NCI-H2081 treated with DMSO at 0.1 percent for 48 hours (cell line): ENCODE results near the gene RAB3GAP2.
"Not testable (repeated sequence)": the region's sequence is repeated elsewhere in the genome, so short reads cannot be mapped to it uniquely, and the experiment has no call there.

Source experiments
- DNase-seq: peaks from one replicate; lab custom pipeline; 2025; lab: John Stamatoyannopoulos, UW

RAB3GAP2 gene, protein sequence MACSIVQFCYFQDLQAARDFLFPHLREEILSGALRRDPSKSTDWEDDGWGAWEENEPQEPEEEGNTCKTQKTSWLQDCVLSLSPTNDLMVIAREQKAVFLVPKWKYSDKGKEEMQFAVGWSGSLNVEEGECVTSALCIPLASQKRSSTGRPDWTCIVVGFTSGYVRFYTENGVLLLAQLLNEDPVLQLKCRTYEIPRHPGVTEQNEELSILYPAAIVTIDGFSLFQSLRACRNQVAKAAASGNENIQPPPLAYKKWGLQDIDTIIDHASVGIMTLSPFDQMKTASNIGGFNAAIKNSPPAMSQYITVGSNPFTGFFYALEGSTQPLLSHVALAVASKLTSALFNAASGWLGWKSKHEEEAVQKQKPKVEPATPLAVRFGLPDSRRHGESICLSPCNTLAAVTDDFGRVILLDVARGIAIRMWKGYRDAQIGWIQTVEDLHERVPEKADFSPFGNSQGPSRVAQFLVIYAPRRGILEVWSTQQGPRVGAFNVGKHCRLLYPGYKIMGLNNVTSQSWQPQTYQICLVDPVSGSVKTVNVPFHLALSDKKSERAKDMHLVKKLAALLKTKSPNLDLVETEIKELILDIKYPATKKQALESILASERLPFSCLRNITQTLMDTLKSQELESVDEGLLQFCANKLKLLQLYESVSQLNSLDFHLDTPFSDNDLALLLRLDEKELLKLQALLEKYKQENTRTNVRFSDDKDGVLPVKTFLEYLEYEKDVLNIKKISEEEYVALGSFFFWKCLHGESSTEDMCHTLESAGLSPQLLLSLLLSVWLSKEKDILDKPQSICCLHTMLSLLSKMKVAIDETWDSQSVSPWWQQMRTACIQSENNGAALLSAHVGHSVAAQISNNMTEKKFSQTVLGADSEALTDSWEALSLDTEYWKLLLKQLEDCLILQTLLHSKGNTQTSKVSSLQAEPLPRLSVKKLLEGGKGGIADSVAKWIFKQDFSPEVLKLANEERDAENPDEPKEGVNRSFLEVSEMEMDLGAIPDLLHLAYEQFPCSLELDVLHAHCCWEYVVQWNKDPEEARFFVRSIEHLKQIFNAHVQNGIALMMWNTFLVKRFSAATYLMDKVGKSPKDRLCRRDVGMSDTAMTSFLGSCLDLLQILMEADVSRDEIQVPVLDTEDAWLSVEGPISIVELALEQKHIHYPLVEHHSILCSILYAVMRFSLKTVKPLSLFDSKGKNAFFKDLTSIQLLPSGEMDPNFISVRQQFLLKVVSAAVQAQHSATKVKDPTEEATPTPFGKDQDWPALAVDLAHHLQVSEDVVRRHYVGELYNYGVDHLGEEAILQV (N-terminal part only)

DNA sequence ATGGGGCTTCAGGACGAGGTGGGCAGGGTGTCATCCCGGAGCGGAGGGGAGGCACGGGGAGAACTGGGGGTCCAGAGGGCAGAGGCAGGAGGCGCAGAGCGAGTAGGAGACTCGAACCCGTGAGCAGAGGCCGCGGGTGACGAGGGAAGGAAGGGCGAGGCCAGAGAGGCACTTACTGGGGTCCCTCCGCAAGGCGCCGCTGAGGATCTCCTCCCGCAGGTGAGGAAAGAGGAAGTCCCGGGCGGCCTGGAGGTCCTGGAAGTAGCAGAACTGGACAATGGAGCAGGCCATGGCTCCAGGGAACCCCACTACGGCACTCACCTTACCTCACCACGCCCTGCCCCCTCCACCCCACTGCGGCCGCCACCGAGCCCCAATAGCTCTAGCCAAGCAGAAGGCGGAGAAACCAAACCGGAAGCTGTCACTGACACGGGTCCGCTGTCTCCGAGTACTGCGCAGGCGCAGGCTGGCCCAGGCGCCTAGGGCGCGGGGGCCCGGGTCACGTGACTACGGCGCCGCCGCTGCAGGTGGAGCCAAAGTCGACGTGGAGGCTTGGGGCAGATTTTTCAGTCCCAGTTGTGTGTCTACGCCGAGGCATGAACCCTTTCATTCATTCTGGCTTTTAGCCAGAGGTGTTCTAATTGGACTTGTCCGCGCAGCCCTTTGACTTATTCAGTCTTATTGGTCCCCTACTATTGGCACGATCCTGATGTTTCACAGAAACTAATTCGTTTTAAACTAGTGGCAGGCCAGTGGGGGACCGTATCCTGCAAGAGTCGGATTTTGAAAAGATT is at the start of gene RAB3GAP2:
RAB3GAP2 (minus strand) TSS at position 407 of the 794 bp plus-strand sequence; CDS start at position 291, 116 bp downstream.
- peak; percentile 94 for DNase-seq

DNA sequence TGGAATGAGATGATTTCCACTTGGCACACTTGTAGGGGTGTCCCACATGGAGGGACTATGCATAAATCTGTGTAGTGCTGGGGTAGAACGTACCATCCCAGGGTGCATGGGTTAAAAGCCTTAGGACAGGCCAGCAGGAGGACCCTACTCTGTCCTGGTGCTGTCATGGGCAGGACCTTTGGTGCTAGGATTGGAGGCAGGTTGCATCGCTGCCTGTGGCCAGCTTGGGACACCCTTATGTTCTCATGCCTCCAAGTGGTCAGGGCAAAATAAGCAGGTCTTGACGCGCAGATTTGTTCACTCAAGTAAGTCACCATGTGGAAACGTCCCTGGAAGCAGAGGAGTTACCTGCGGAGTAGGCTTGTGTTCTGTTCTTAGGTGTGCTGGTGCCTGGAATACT is 49.5 kb upstream of the RAB3GAP2 start:
- no peak for DNase-seq

DNA sequence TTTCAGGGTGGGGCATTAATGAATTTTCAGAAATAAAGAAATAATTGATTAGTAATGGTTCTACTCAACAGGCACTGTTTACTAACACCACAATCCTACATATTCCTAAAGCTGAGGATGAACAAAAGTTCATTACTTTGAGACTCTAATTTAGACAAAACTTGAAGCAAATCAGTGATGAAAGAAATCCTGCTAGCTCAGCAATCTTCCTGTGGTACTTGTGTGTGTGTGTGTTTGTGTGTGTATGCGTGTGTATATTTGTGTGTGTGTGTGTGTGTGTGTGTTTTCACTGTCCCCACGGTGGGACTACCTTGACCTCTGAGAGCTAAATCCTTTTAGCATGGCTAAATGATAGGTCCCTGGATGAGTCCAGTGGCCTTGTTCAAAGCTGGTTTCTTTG is 48.5 kb upstream of the RAB3GAP2 start:
- no peak for DNase-seq

DNA sequence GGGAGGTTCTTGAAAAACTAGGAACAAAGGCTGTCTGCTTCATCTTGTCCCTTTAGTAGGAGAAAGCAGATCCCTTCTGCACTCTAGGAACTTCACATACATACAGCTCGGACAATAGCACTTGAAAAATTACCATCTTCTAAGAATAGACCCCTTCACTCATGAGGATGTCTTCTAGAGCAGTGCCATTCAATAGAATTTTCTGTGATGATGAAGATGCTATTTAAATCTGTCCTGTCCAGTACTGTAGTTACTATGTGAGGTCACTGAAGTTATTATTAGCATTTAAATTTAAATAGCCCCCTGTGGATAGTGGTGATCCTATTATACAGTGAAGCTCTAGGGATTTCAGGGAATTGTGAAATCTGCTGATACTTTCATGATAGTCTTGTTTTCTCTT is 46.4 kb upstream of the RAB3GAP2 start:
- no peak for DNase-seq

DNA sequence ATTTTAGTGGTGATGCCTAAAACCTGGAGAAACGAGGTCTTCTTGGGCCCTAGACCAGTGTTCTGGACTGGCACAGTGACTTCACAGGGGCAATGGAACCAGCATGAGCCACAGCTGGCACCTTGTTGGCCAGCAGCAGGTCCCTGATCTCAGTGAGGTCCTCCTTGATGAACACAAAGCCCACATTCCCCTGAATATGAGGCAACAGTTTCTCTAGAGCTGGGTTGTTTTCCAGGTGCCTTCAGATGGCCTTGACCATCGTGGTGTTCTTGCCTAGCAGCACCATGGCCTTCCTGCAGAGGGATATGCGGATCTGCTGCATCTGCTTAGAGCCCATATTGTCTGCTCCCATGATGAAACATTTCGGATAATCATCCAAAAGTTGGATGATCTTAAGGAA is 44.9 kb upstream of the RAB3GAP2 start:
- no peak for DNase-seq

DNA sequence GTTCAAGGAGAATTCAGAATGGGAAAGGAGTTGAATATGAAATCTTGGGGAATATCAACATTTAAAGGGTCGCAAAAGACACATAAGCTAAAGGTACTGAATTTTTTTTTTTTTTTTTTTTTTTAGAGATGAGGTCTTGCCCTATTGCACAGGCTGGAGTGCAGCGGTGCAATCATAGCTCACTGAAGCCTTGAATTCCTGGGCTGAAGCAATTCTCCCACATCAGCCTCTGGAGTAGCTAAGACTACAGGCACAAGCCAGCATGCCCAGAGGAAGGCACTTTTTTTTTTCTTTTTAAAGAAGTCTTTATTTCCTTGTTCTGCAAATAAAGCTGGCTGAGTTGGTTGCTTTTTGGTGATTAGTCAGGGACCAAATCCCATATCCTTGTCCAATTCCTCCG is 44.1 kb upstream of the RAB3GAP2 start:
- DNase-seq, result no peak

DNA sequence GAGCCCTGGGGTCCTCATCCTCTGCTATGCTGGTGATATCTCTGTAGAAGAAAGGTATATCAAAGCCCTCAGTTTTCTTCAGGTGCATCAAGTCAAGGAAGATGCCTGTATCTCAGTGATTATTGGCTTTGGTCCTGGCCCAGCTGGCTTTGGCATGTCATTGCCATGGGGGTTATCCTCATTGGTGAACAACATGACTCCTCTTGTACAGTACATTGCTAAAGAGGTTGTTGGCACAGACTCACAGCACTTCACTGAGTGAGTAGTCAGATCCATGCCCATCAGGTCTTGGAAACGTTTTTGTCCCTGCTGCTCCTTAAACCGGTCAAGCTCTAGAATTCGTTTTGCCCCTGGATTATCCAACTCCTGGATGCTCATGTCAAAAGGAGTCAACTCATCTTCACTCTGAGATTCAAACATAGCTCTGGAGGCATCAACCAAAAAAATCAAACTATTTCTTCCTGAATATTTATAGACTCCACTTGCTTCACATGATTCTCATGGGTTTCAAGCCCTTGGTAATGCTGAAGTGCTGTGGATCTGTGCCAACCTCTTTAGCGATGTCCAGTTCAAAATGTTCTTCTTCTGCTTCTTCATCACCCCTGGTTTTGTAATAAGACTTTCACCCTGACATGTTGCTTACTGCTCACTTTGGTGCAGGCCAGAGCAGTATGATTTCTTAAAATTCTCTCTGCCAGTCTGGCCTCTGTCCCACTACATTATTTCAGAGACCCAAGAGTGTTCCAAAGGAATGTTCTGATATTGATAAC is 43.0 kb upstream of the RAB3GAP2 start:
- no peak for DNase-seq

DNA sequence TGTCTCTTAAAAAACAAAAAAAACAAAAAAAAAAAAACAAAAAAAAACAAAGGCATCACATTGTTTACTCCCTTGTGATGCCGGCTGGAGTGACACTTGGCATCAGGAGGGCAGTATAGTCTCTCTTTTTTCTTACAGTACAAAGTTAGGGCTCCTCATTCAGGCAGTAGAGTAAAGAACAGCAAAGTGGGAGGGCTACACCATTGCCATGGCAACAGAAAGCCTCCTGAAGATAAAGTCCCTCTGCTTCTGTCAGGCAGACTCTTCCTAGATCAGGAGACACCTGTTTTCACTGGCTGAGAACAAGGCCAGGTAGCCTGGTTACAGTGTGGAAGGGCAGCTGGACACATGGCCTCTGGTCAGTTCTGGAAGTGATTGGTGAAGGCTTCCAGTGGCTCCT is 41.3 kb upstream of the RAB3GAP2 start:
- DNase-seq, result no peak

DNA sequence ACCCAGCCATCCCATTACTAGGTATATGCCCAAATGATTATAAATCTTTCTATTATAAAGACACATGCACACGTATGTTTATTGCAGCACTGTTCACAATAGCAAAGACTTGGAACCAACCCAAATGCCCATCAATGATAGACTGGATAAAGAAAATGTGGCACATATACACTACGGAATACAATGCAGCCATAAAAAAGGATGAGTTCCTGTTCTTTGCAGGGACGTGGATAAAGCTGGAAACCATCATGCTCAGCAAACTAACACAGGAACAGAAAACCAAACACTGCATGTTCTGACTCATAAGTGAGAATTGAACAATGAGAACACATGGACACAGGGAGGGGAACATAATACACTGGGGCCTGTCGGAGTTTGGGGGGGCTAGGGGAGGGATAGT is 37.9 kb upstream of the RAB3GAP2 start:
- DNase-seq, result not testable (repeated sequence)

DNA sequence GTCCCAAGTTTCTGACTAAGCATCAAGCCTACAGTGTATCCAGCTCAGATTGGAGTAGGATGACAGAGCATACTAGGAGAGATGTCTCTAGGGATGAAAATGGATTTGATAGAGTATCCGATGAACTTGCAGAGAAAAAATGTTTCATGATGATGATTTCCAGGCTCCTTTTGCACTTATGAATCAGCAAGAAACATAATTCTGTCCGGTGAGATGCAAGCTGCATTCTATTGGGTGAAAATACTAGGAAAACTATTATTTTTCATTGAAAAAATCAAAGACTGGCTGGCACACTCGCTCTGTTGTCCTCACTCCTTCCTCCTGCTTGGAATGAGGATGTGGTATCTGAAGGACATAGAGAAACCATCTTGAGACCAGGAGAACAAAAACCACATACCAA is 35.4 kb upstream of the RAB3GAP2 start:
- DNase-seq, result no peak

DNA sequence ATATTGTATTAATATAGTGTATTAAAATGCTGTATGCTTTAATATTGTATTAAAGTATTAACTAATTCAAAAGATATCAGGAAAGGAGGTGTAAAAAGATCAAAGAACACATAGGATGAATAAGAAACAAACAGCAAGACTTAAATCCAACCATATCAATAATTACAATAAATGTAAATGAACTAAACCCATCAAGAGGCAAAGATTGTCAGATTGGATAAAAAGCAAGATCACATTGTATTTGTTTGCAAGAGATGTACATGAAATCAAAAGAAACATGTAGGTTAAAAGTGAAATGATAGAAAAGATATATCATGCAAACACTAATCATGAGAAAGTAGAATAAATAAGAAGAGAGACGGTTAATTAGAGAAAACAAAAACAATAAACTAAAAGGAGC is 34.1 kb upstream of the RAB3GAP2 start:
- DNase-seq, result no peak

DNA sequence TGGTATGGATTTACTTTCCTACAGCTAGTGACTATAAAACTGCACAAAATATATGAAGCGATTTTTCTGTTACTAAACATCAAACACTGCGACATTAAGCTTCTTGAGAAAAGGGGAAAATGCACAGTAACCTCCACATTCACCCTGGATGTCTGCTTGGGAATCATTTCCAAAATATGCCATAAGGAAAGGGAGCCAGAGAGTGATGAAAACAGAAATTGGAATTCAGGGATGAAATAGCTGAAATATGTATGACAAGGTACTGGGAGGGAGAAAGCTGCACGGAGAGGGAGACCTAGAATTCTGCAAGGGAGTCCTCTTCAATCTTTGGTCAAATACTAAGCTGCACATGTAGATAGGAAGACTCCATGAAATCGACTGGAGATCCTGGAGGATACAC is 31.6 kb upstream of the RAB3GAP2 start:
- DNase-seq, result no peak

DNA sequence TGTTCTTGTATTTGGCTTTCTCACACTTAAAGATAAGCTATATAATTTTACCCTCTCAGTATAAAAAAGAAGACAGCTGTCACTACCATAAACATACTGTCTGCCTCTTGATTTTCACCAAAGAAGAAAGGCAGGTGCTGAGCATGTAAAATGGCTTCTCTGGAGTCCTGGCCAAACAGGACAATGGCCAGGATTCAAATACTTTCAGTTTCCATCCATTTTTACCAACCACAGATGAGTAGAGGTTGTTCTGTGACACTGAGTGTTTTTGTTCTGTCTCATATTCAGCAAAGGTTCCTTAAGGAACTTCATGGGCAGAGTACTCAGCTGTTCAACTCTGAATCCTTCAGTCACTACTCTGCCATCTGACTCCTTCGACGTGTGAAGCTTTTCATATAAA is 29.4 kb upstream of the RAB3GAP2 start:
- DNase-seq, result no peak

DNA sequence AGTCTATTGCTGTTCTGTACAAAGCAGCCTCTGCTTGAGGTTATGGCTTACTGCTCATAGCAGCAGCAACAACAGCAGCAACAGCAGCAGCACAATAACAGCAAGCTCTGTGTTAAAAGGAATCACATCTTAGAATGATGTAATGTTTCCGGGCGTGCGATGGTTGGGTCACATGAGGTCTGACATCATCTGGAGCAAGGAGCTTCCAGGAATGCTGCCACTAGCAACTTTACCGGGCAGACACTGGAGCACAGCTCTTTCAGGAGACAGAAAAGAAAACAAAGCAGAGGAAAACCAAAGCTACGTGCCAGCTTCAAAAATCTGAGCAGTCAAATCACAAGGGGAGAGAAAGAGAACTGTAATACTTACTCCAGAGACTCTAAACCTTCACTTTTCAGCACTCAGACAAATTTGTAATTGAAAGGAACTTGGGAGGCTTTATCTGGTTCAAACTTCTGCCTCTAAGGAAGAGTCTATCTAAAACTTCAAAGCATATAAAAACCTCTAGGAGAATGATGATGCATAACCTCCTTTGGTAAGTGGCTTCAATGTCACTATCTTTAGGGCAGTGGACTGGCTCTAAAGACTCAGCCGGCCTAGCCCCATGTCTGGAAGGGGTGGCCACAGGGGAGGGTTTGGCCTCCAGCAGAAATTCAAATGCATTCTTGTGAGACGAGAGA is 28.3 kb upstream of the RAB3GAP2 start:
- DNase-seq, result no peak

DNA sequence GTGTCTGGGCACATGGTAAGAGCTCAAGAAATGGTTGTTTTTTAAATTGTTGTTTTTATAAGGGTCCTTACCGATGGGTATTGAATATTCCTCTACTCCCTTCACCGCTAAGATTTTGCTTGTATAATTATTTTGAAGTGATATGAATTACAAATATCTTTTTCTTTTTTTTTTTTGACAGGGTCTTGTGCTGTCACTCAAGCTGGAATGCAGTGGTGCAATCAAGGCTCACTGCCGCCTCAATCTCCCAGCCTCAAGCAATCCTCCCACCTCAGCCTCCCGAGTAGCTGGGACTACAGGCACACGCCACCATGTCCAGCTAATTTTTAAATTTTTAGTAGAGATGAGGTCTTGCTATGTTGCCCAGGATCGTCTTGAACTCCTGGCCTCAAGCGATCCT is 27.1 kb upstream of the RAB3GAP2 start:
- DNase-seq, result no peak

DNA sequence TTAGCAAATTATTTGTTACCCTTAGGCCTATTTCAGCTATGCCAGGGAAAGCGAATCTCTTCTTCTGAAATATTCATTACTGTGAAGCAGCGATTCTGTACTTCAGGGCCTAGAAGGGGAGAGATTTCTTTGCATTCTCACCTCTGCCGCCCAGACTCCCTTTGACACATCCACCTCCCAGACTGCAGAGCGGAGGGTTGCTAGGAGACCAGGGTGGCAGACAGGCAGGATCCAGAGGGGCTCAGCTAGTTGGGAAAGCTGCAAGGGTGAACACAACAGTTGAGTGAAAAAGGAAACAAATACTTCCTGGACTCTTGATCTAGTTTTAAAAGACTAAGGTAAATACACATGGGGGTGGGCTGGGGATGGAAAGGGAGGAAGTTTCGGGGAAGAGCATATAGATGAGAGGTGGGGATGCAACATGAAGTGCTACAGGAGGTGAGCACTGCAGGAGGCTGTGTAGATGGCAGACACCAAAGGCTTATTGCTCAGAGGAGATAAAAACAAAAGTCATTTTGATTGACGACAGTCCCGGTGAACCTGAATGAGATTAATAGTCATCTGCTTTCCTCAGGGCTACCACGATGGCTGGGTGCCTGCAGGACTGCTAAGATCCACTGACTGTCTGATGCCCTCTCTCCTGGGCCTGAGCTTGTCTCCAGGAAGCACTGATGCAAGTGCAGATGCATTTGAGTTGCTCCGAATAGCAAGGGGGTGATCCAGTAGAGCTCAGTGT is 26.4 kb upstream of the RAB3GAP2 start:
- DNase-seq, result no peak

DNA sequence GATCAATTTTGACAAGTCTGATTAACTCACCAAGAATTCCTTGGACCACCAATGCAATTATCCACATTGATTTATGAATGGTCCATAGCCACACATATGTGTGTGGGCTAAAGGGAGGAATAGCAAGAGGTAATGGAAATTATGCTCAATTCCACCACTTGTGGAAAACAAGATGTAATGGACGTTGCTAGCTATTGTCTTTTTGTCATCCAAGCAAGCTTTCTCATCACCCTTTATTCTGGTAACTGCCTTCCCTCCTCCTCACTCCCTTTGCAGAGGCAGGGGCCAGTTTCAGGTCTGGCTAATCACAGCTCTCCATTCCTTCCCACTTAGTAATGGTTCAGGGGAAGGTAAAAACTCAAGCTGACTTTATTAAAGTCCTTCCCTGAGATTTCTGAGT is 24.7 kb upstream of the RAB3GAP2 start:
- DNase-seq, result no peak

DNA sequence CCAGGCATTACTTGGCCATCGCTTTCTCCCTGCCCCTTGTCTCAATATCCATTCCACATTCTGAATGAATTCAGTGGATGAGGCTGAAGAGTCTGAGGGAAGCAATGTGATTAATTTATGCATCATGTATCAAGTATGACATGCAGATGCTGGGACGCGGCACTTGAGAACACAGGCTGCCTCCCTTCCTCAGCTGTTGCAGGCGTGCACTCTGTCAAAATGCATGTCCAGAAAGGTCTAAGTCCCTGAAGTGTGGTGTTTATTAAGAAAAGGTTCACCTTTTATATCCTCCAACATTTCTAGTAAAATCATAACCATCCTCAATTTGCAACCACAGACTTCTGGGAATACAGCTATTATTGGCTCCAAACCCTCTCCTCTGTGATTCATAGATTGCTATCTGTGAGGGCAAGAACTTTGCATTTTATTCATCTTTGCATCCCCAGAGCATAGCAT is 22.6 kb upstream of the RAB3GAP2 start:
- no peak for DNase-seq

DNA sequence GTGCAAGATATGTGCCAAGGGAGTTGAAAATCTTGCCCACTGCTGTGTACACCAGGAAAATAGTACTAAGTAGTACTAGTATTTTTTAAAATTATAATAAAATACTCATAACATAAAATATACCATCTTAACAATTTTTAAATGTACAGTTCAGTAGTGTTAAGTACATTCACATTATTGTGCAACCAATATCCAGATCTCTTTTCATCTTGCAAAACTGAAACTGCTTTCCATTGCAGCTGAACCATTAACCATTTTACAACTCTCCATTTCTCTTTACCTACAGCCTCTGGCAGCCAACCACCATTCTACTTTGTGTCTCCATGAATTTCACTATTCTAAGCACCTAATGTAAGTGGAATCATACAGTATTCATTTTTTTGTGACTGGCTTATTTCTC is 19.3 kb upstream of the RAB3GAP2 start:
- DNase-seq, result no peak
